HG03442 (cell line): ENCODE data around the gene FAM174C.

ENCODE experiments used
- ATAC-seq: cut with Tn5 transposase; IDR thresholded peaks from one replicate; pipeline ENCODE4 v1.9.1; 2021; ENCODE audit warnings: mild to moderate bottlenecking, moderate library complexity; ENCODE audit not compliant: unreplicated experiment

The FAM174C gene

GRCh38 chr19:1275260-1275975 is at the start of gene FAM174C:
FAM174C (plus strand) TSS chr19:1275530; CDS start chr19:1275550, 20 bp downstream.
- ATAC-seq, result peak; percentile 72

- no peak for ATAC-seq
Observed at GRCh38 chr19:1226227-1226518, 49.2 kb upstream of the FAM174C start.

- ATAC-seq, result no peak
Observed at GRCh38 chr19:1226522-1227303, 48.6 kb upstream of the FAM174C start.

- ATAC-seq, result no peak
Observed at GRCh38 chr19:1227304-1228054, 47.9 kb upstream of the FAM174C start.

GRCh38 chr19:1228161-1228957 is 47.0 kb upstream of the FAM174C start:
- ATAC-seq, result no peak

- ATAC-seq, result no peak
Observed at GRCh38 chr19:1229056-1229923, 46.0 kb upstream of the FAM174C start.

- ATAC-seq, result no peak
Observed at GRCh38 chr19:1229924-1230782, 45.2 kb upstream of the FAM174C start.

- no peak for ATAC-seq
Observed at GRCh38 chr19:1230783-1231489, 44.4 kb upstream of the FAM174C start.

- ATAC-seq, result no peak
Observed at GRCh38 chr19:1231729-1232637, 43.3 kb upstream of the FAM174C start.

- no peak for ATAC-seq
Observed at GRCh38 chr19:1232652-1233072, 42.7 kb upstream of the FAM174C start.

- no peak for ATAC-seq
Observed at GRCh38 chr19:1233115-1233667, 42.1 kb upstream of the FAM174C start.

GRCh38 chr19:1234051-1234954 is 41.0 kb upstream of the FAM174C start:
- ATAC-seq, result no peak

- no peak for ATAC-seq
Observed at GRCh38 chr19:1234955-1235380, 40.4 kb upstream of the FAM174C start.

- ATAC-seq, result no peak
Observed at GRCh38 chr19:1235625-1236538, 39.4 kb upstream of the FAM174C start.

GRCh38 chr19:1236576-1236975 is 38.8 kb upstream of the FAM174C start:
- ATAC-seq, result no peak
